ENCODE results near the gene ASTL.

GRCh38 chr2:96123936-96124335 lies 14.4 kb downstream of the ASTL start:
- TF ChIP-seq, protein P1, sequence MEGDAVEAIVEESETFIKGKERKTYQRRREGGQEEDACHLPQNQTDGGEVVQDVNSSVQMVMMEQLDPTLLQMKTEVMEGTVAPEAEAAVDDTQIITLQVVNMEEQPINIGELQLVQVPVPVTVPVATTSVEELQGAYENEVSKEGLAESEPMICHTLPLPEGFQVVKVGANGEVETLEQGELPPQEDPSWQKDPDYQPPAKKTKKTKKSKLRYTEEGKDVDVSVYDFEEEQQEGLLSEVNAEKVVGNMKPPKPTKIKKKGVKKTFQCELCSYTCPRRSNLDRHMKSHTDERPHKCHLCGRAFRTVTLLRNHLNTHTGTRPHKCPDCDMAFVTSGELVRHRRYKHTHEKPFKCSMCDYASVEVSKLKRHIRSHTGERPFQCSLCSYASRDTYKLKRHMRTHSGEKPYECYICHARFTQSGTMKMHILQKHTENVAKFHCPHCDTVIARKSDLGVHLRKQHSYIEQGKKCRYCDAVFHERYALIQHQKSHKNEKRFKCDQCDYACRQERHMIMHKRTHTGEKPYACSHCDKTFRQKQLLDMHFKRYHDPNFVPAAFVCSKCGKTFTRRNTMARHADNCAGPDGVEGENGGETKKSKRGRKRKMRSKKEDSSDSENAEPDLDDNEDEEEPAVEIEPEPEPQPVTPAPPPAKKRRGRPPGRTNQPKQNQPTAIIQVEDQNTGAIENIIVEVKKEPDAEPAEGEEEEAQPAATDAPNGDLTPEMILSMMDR (IDR thresholded peaks at IDR 0.05; ENCODE audit: low read depth, low read length, missing input control), result no peak
- TF ChIP-seq RAD21 (IDR thresholded peaks at IDR 0.05) (no peak), TAF1 (conservative IDR thresholded peaks at IDR 0.05) (no peak), EGR1 (IDR thresholded peaks at IDR 0.05; ENCODE audit: low read depth in 2 of 2) (no peak), HNF4G (IDR thresholded peaks at IDR 0.05) (no peak), SP1 (IDR thresholded peaks at IDR 0.05) (no peak), GABPA (IDR thresholded peaks at IDR 0.05 in 1 of 2, conservative IDR thresholded peaks at IDR 0.05 in 1 of 2) (no peak), RXRA (IDR thresholded peaks at IDR 0.05) (no peak)
- TF ChIP-seq, protein P2, sequence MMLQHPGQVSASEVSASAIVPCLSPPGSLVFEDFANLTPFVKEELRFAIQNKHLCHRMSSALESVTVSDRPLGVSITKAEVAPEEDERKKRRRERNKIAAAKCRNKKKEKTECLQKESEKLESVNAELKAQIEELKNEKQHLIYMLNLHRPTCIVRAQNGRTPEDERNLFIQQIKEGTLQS (IDR thresholded peaks at IDR 0.05), result no peak

All from liver (tissue), 3 donors.